TTC549 (cell line): ENCODE measurements around the gene S100A10.

ENCODE experiments used
- FAIRE-seq: peaks from 2 replicates; lab custom pipeline; 2012; peaks lifted over from hg19 to GRCh38; lab: Jason Lieb, UNC

The S100A10 gene

GRCh38 chr1:151993734-151994496, at the start of gene S100A10:
Gene S100A10 (minus strand): TSS chr1:151993859. CDS start chr1:151986230, 7,629 bp downstream.
- no peak for FAIRE-seq

- FAIRE-seq: no peak
Observed at GRCh38 chr1:152042030-152042429, 48.4 kb upstream of the S100A10 start.

GRCh38 chr1:152039886-152040285, 46.2 kb upstream of the S100A10 start:
- no peak for FAIRE-seq

- no peak for FAIRE-seq
Observed at GRCh38 chr1:152039461-152039860, 45.8 kb upstream of the S100A10 start.

- no peak for FAIRE-seq
Observed at GRCh38 chr1:152038871-152039270, 45.2 kb upstream of the S100A10 start.

GRCh38 chr1:152036267-152037216, 42.9 kb upstream of the S100A10 start, which contains the start of gene S100A11:
Gene S100A11 (minus strand): TSS chr1:152037004. CDS start chr1:152036915, 89 bp downstream.
- no peak for FAIRE-seq

GRCh38 chr1:152035539-152036266, 42.0 kb upstream of the S100A10 start:
- peak; percentile 23 for FAIRE-seq

GRCh38 chr1:152034654-152035538, 41.2 kb upstream of the S100A10 start:
- peak; percentile 73 for FAIRE-seq

- no peak for FAIRE-seq
Observed at GRCh38 chr1:152034324-152034653, 40.6 kb upstream of the S100A10 start.

- no peak for FAIRE-seq
Observed at GRCh38 chr1:152029929-152030211, 36.2 kb upstream of the S100A10 start.

- peak; percentile 34 for FAIRE-seq
Observed at GRCh38 chr1:152029144-152029928, 35.7 kb upstream of the S100A10 start.

GRCh38 chr1:152026895-152027294, 33.2 kb upstream of the S100A10 start:
- FAIRE-seq: no peak

GRCh38 chr1:152024223-152024622, 30.6 kb upstream of the S100A10 start:
- no peak for FAIRE-seq

GRCh38 chr1:152023221-152023620, 29.6 kb upstream of the S100A10 start:
- no peak for FAIRE-seq

- FAIRE-seq: no peak
Observed at GRCh38 chr1:152022474-152022873, 28.8 kb upstream of the S100A10 start.

- FAIRE-seq: no peak
Observed at GRCh38 chr1:152021569-152021968, 27.9 kb upstream of the S100A10 start.

GRCh38 chr1:152020849-152021248, 27.2 kb upstream of the S100A10 start:
- FAIRE-seq: no peak

- no peak for FAIRE-seq
Observed at GRCh38 chr1:152018537-152018936, 24.9 kb upstream of the S100A10 start.

- FAIRE-seq: no peak
Observed at GRCh38 chr1:152015766-152016165, 22.1 kb upstream of the S100A10 start.

- no peak for FAIRE-seq
Observed at GRCh38 chr1:152014943-152015342, 21.3 kb upstream of the S100A10 start.
